PC-3 (cell line): ENCODE results near the gene TMEM218. TPM values are rescaled to one million over a fixed set of nuclear protein-coding genes. Genes with fewer than 3 reads are reported as not detected.

Experiments used
- ATAC-seq: fragments of 200-7000 bp; cut with Tn5 transposase; 2 replicates; pipeline ENCODE4 v1.9.1; 2020; ENCODE audit warnings: mild to moderate bottlenecking, moderate library complexity
- BruUV-seq: library from RNA; stranded (reverse); fragments of 400-500 nt; replicated peaks from 2 replicates; lab custom pipeline; 2021; lab: Mats Ljungman, UMichigan
- CTCF ChIA-PET: fragments of 300-600 bp; sonication (Branson Sonifier 250); formaldehyde crosslinking; loops from one replicate; lab custom pipeline; 2022; ENCODE audit warnings: antibody characterized with exemption; lab: Charles Lee
- POLR2A ChIA-PET: fragments of 300-600 bp; sonication (Branson Sonifier 250); formaldehyde crosslinking; loops from one replicate; lab custom pipeline; 2022; ENCODE audit warnings: antibody characterized with exemption; ENCODE audit not compliant: unreplicated experiment; lab: Charles Lee
- DNase-seq: peaks from one replicate; pipeline ENCODE4 v3.0.0-alpha.2; 2015
- H2AFZ ChIP-seq: fragments of 300-600 bp; sonication (generic); 2 replicates; pipeline ENCODE4 v1.6.0; 2016; ENCODE audit warnings: antibody characterized with exemption, low read length
- H3F3A ChIP-seq: fragments of 300-600 bp; sonication (generic); one replicate; pipeline ENCODE4 v1.6.0; 2017; ENCODE audit warnings: antibody characterized with exemption, low read length, control low read depth, mild to moderate bottlenecking; ENCODE audit not compliant: unreplicated experiment
- H3K27ac ChIP-seq: fragments of 300-600 bp; sonication (generic); 2 replicates; pipeline ENCODE4 v1.5.1; 2016; ENCODE audit warnings: mild to moderate bottlenecking, low read length
- H3K27me3 ChIP-seq: fragments of 300-600 bp; sonication (generic); 2 replicates; pipeline ENCODE4 v1.6.1; 2016; ENCODE audit warnings: low read length, mixed read lengths
- H3K36me3 ChIP-seq: fragments of 300-600 bp; sonication (generic); 2 replicates; pipeline ENCODE4 v1.6.1; 2016; ENCODE audit warnings: low read depth, mixed run types, low read length, mixed read lengths
- H3K4me1 ChIP-seq: fragments of 300-600 bp; sonication (generic); 2 replicates; pipeline ENCODE4 v1.5.1; 2016; ENCODE audit warnings: low read length; ENCODE audit not compliant: insufficient read depth
- H3K4me2 ChIP-seq: fragments of 300-600 bp; sonication (generic); 2 replicates; pipeline ENCODE4 v1.6.0; 2016; ENCODE audit warnings: low read length
- H3K4me3 ChIP-seq: fragments of 300-600 bp; sonication (generic); 2 replicates; pipeline ENCODE4 v1.5.1; 2016; ENCODE audit warnings: mild to moderate bottlenecking, low read length, mixed read lengths
- H3K79me2 ChIP-seq: fragments of 300-600 bp; sonication (generic); 2 replicates; pipeline ENCODE4 v1.6.1; 2017; ENCODE audit warnings: low read length, mixed read lengths
- H3K9ac ChIP-seq: fragments of 300-600 bp; sonication (generic); 2 replicates; pipeline ENCODE4 v1.6.0; 2016; ENCODE audit warnings: mild to moderate bottlenecking, low read length
- H3K9me2 ChIP-seq: fragments of 300-600 bp; sonication (generic); replicated peaks from 2 replicates; pipeline ENCODE4 v1.6.1; 2016; ENCODE audit warnings: mixed run types, low read length, mixed read lengths
- H3K9me3 ChIP-seq: fragments of 300-600 bp; sonication (generic); 2 replicates; pipeline ENCODE4 v1.6.1; 2016; ENCODE audit warnings: low read length, mixed read lengths
- H4K20me1 ChIP-seq: fragments of 300-600 bp; sonication (generic); 2 replicates; pipeline ENCODE4 v1.6.1; 2016; ENCODE audit warnings: low read length, mixed read lengths
- EZH2 ChIP-seq: fragments of 300-600 bp; sonication (generic); IDR thresholded peaks from one replicate; pipeline ENCODE4 v1.6.1; 2017; ENCODE audit warnings: antibody characterized with exemption, mild to moderate bottlenecking, low read length; ENCODE audit not compliant: unreplicated experiment
- EZH2phosphoT487 ChIP-seq: fragments of 300-600 bp; sonication (generic); IDR thresholded peaks from 2 replicates; pipeline ENCODE4 v1.6.1; 2018; ENCODE audit warnings: mild to moderate bottlenecking, antibody characterized with exemption, low read length, borderline replicate concordance
- intact Hi-C: fragments of 100-400 bp; cut with micrococcal nuclease; formaldehyde crosslinking; loops from 2 replicates; pipeline ENCODE4 v1.9.0; 2023
- total RNA-seq: library from RNA; depleted of rRNA; stranded (reverse); fragments of >200 nt; gene quantifications from 2 replicates; pipeline ENCODE4 v1.2.3, GENCODE V29; 2014
- TF ChIP-seq, protein P1 (sequence below): fragments of 300-600 bp; sonication (generic); conservative IDR thresholded peaks from 2 replicates; pipeline ENCODE4 v1.5.1; 2017; ENCODE audit warnings: antibody characterized with exemption, low read depth, mild to moderate bottlenecking, low read length

TMEM218 gene
- total RNA-seq, 1 experiment from 2014 or later: 37.0 TPM

GRCh38 chr11:125072218-125072960 lies 39.0 kb downstream of the TMEM218 start:
- H3K79me2 ChIP-seq: no peaks in the 10 kb centered on the region
- H3K9me2 ChIP-seq: no peaks in the 10 kb centered on the region
- no peaks in the 10 kb centered on the region for H3K27me3 ChIP-seq
- intact Hi-C loops: no loop called here
- TF ChIP-seq EZH2phosphoT487 (no peak), EZH2 (no peak)
- TF ChIP-seq, protein P1, sequence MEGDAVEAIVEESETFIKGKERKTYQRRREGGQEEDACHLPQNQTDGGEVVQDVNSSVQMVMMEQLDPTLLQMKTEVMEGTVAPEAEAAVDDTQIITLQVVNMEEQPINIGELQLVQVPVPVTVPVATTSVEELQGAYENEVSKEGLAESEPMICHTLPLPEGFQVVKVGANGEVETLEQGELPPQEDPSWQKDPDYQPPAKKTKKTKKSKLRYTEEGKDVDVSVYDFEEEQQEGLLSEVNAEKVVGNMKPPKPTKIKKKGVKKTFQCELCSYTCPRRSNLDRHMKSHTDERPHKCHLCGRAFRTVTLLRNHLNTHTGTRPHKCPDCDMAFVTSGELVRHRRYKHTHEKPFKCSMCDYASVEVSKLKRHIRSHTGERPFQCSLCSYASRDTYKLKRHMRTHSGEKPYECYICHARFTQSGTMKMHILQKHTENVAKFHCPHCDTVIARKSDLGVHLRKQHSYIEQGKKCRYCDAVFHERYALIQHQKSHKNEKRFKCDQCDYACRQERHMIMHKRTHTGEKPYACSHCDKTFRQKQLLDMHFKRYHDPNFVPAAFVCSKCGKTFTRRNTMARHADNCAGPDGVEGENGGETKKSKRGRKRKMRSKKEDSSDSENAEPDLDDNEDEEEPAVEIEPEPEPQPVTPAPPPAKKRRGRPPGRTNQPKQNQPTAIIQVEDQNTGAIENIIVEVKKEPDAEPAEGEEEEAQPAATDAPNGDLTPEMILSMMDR: no peak
- H3K9me3 ChIP-seq: no peaks in the 10 kb centered on the region
- ChIA-PET POLR2A (interaction anchor here (0.6 kb wide), 1 partner anchor 100 kb away, joined by 7 read pairs; no protein-coding TSS in a partner anchor), CTCF (no interaction called here)
- H3F3A ChIP-seq: no peaks in the 10 kb centered on the region
- ATAC-seq: no peak
- no peaks in the 10 kb centered on the region for H3K36me3 ChIP-seq
- no peak overlapping the region for H3K9ac ChIP-seq
- BruUV-seq: no TSS peak
- no peak for DNase-seq
- H3K4me1 ChIP-seq: peaks cover 40% of the 10 kb centered on the region
- H3K4me2 ChIP-seq: no peak overlapping the region
- H2AFZ ChIP-seq: no peak overlapping the region
- H3K27ac ChIP-seq: no peak overlapping the region
- H4K20me1 ChIP-seq: no peaks in the 10 kb centered on the region
- no peak overlapping the region for H3K4me3 ChIP-seq

GRCh38 chr11:125071846-125072217 lies 39.6 kb downstream of the TMEM218 start:
- H4K20me1 ChIP-seq: no peaks in the 10 kb centered on the region
- CTCF ChIA-PET: no interaction called here
- ATAC-seq (no peak), DNase-seq (no peak)
- no peaks in the 10 kb centered on the region for H3K27me3 ChIP-seq
- no peak overlapping the region for H3K9ac ChIP-seq
- intact Hi-C loops: no loop called here
- no peaks in the 10 kb centered on the region for H3F3A ChIP-seq
- H3K4me2 ChIP-seq: no peak overlapping the region
- TF ChIP-seq EZH2 (no peak), EZH2phosphoT487 (no peak)
- TF ChIP-seq, protein P1: no peak
- H2AFZ ChIP-seq: no peak overlapping the region
- POLR2A ChIA-PET: interaction anchor here (0.6 to 1.1 kb wide), 2 partner anchors 11 to 100 kb away, joined by 6 to 7 read pairs; no protein-coding TSS in a partner anchor
- no peaks in the 10 kb centered on the region for H3K79me2 ChIP-seq
- peaks cover 40% of the 10 kb centered on the region for H3K4me1 ChIP-seq
- no peaks in the 10 kb centered on the region for H3K36me3 ChIP-seq
- H3K4me3 ChIP-seq: no peak overlapping the region
- H3K27ac ChIP-seq: peak overlapping the region; percentile 70
- no peaks in the 10 kb centered on the region for H3K9me2 ChIP-seq
- no TSS peak for BruUV-seq
- no peaks in the 10 kb centered on the region for H3K9me3 ChIP-seq

- Histone ChIP-seq H3K79me2 (no peaks in the 10 kb centered on the region), H3K36me3 (no peaks in the 10 kb centered on the region), H3K4me3 (no peak overlapping the region), H3K4me1 (peaks cover 40% of the 10 kb centered on the region), H3K27ac (peak overlapping the region; percentile 70), H3K27me3 (no peaks in the 10 kb centered on the region), H3K9ac (peak overlapping the region; percentile 11; the same call in 1 of the 2 replicates), H3K9me2 (no peaks in the 10 kb centered on the region), H3F3A (no peaks in the 10 kb centered on the region), H4K20me1 (no peaks in the 10 kb centered on the region), H3K4me2 (peak overlapping the region; percentile 42), H3K9me3 (no peaks in the 10 kb centered on the region), H2AFZ (peak overlapping the region; percentile 25; the same call in 1 of the 2 replicates)
- TF ChIP-seq EZH2 (no peak), EZH2phosphoT487 (no peak)
- TF ChIP-seq, protein P1: no peak
- DNase-seq: peak; percentile 62
- ATAC-seq: peak; percentile 11; the same call in 1 of the 2 replicates
- POLR2A ChIA-PET: interaction anchor here (1.1 kb wide), 1 partner anchor 11 kb away, joined by 6 read pairs; no protein-coding TSS in a partner anchor
- BruUV-seq: no TSS peak
- intact Hi-C loops: no loop called here
- CTCF ChIA-PET: no interaction called here
Measured at GRCh38 chr11:125071435-125071834, 40.0 kb downstream of the TMEM218 start.
